ENCODE measurements around the gene NCOR2. TPM values are rescaled to one million over a fixed set of nuclear protein-coding genes. Genes with fewer than 3 reads are reported as not detected.

NCOR2 gene
- total and polyA plus RNA-seq, 2 of the 8 experiments (the other 6 are each of a cell fraction or from before 2014, with no cell fraction given): 14.8 to 275 TPM

DNA sequence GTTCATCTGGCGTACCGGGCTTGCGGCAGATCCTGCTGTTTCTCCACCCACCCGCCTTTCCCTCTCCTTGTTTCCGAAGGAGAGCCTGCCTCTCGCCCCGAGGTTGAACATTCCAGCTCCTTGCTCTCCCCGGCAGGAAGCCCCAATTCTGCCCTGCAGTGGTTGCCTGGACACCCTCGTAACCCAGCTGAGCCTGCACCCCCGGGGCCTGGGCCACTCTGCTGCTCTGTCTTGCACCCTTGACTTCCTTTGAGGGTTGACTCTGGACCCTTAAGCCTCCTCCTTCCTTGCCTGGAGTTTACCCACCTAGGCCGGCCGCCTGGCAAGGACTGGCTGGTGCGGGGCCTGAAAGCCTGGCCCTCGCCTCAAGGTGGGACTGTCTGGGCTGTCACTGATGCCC lies 25.8 kb upstream of the NCOR2 start (continued):
- no peak for TF ChIP-seq CHD7 (IDR thresholded peaks at IDR 0.05; ENCODE audit: insufficient replicate concordance, low read length)
- TF ChIP-seq SP1 (IDR thresholded peaks at IDR 0.05; ENCODE audit: low read depth, low read length): no peak
- TF ChIP-seq, protein P1, sequence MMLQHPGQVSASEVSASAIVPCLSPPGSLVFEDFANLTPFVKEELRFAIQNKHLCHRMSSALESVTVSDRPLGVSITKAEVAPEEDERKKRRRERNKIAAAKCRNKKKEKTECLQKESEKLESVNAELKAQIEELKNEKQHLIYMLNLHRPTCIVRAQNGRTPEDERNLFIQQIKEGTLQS (IDR thresholded peaks at IDR 0.05; ENCODE audit: insufficient read depth, low read depth, low read length): no peak
- no peak for TF ChIP-seq TAF7 (optimal IDR thresholded peaks at IDR 0.05; ENCODE audit: borderline replicate concordance, low read depth, low read length)
- TF ChIP-seq CTCF (IDR thresholded peaks at IDR 0.05; ENCODE audit: control extremely low read depth in 1 of 3, insufficient read depth in 1 of 3, low read depth in 1 of 3, low read length in 3 of 3): no peak
- no peak for TF ChIP-seq POU5F1 (IDR thresholded peaks at IDR 0.05; ENCODE audit: low read depth, low read length)
- TF ChIP-seq ZNF274 (IDR thresholded peaks at IDR 0.05; ENCODE audit: borderline replicate concordance, extremely low read depth, low read length): no peak
- no peak for TF ChIP-seq YY1 (IDR thresholded peaks at IDR 0.05; ENCODE audit: low read depth, low read length)

Measured in H1 (cell line).